ENCODE measurements around the gene ADGRG6. TPM values are rescaled to one million over a fixed set of nuclear protein-coding genes. Genes with fewer than 3 reads are reported as not detected.

The ADGRG6 gene
- total and polyA plus RNA-seq, 2 experiments from 2014 or later: 0.38 to 1.5 TPM

GRCh38 chr6:142332393-142333098 is 30.7 kb downstream of the ADGRG6 start:
- H3K4me1 ChIP-seq (ENCODE audit: insufficient read depth): no peaks in the 10 kb centered on the region
- no peaks in the 10 kb centered on the region for H3K27me3 ChIP-seq (replicated peaks; ENCODE audit: insufficient read depth)
- no peak overlapping the region for H3K4me3 ChIP-seq
- H3K36me3 ChIP-seq (ENCODE audit: low read depth): no peaks in the 10 kb centered on the region
- H3F3A ChIP-seq (ENCODE audit: insufficient read depth): no peaks in the 10 kb centered on the region
- no peaks in the 10 kb centered on the region for H3K9me2 ChIP-seq (ENCODE audit: insufficient read depth)
- no peak for TF ChIP-seq EZH2 (IDR thresholded peaks at IDR 0.05; ENCODE audit: insufficient read depth, poor library complexity, severe bottlenecking)
- no peak for TF ChIP-seq EZH2phosphoT487 (IDR thresholded peaks at IDR 0.05; ENCODE audit: insufficient read depth, low read depth)
- no peak for DNase-seq
- H4K20me1 ChIP-seq (ENCODE audit: insufficient read depth): no peaks in the 10 kb centered on the region
- WGBS, 2 experiments (ENCODE audit: low coverage in 1 of 2, low lambda C conversion rate in 2 of 2, missing lambda C conversion rate in 2 of 2): 83 to 89% methylated on average over 7 of the region's 7 CpGs
- no peaks in the 10 kb centered on the region for H3K9me3 ChIP-seq (ENCODE audit: low read depth)
- H3K79me2 ChIP-seq (ENCODE audit: insufficient read depth): no peaks in the 10 kb centered on the region
- no peak overlapping the region for H2AFZ ChIP-seq
- no peak overlapping the region for H3K4me2 ChIP-seq (ENCODE audit: unreplicated experiment)
- no peak overlapping the region for H3K27ac ChIP-seq
- H3K9ac ChIP-seq: no peak overlapping the region
- in situ Hi-C loops (cut with MboI): no loop called here

DNA sequence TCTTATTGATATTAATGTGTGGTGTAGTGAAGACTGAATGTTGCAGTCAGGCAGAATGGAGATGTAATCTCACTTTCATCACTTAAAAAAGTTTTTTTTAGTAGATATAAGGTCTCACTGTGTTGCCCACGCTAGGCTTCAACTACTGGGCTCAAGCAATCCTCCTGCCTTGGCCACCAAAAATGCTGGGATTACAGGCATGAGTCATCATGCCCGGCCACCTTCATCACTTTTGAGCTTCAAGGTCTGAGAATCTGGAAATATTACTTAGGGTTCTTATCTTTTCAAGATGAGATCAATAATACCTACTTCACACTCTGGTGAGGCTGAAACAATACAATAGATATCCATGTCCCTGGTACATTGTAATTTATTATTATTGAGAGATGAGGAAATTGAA is 31.6 kb downstream of the ADGRG6 start:
- no peak overlapping the region for H2AFZ ChIP-seq
- no peaks in the 10 kb centered on the region for H3K4me1 ChIP-seq (ENCODE audit: insufficient read depth)
- no peak overlapping the region for H3K4me2 ChIP-seq (ENCODE audit: unreplicated experiment)
- no peak overlapping the region for H3K9ac ChIP-seq
- no peaks in the 10 kb centered on the region for H3K79me2 ChIP-seq (ENCODE audit: insufficient read depth)
- no peaks in the 10 kb centered on the region for H3K27me3 ChIP-seq (replicated peaks; ENCODE audit: insufficient read depth)
- 90 to 92% methylated on average over 2 of the region's 2 CpGs for WGBS, 2 experiments (ENCODE audit: low coverage in 1 of 2, low lambda C conversion rate in 2 of 2, missing lambda C conversion rate in 2 of 2)
- H3K4me3 ChIP-seq: no peak overlapping the region
- in situ Hi-C loops (cut with MboI): no loop called here
- no peaks in the 10 kb centered on the region for H3K9me3 ChIP-seq (ENCODE audit: low read depth)
- no peaks in the 10 kb centered on the region for H3K36me3 ChIP-seq (ENCODE audit: low read depth)
- no peaks in the 10 kb centered on the region for H3F3A ChIP-seq (ENCODE audit: insufficient read depth)
- no peaks in the 10 kb centered on the region for H3K9me2 ChIP-seq (ENCODE audit: insufficient read depth)
- TF ChIP-seq EZH2 (IDR thresholded peaks at IDR 0.05; ENCODE audit: insufficient read depth, poor library complexity, severe bottlenecking): no peak
- TF ChIP-seq EZH2phosphoT487 (IDR thresholded peaks at IDR 0.05; ENCODE audit: insufficient read depth, low read depth): no peak
- DNase-seq: no peak
- no peak overlapping the region for H3K27ac ChIP-seq
- H4K20me1 ChIP-seq (ENCODE audit: insufficient read depth): no peaks in the 10 kb centered on the region

- TF ChIP-seq EZH2 (IDR thresholded peaks at IDR 0.05; ENCODE audit: insufficient read depth, poor library complexity, severe bottlenecking): no peak
- no peak overlapping the region for H3K4me2 ChIP-seq (ENCODE audit: unreplicated experiment)
- H3K4me3 ChIP-seq: no peak overlapping the region
- no peaks in the 10 kb centered on the region for H3K4me1 ChIP-seq (ENCODE audit: insufficient read depth)
- no peaks in the 10 kb centered on the region for H3K9me3 ChIP-seq (ENCODE audit: low read depth)
- no peak overlapping the region for H2AFZ ChIP-seq
- H3K9ac ChIP-seq: no peak overlapping the region
- DNase-seq: no peak
- H3K36me3 ChIP-seq (ENCODE audit: low read depth): no peaks in the 10 kb centered on the region
- no peaks in the 10 kb centered on the region for H3K27me3 ChIP-seq (replicated peaks; ENCODE audit: insufficient read depth)
- in situ Hi-C loops (cut with MboI): no loop called here
- no peaks in the 10 kb centered on the region for H3K79me2 ChIP-seq (ENCODE audit: insufficient read depth)
- no peaks in the 10 kb centered on the region for H3F3A ChIP-seq (ENCODE audit: insufficient read depth)
- WGBS, 2 experiments (ENCODE audit: low coverage in 1 of 2, low lambda C conversion rate in 2 of 2, missing lambda C conversion rate in 2 of 2): 75 to 78% methylated on average over 2 of the region's 2 CpGs
- no peaks in the 10 kb centered on the region for H3K9me2 ChIP-seq (ENCODE audit: insufficient read depth)
- H3K27ac ChIP-seq: no peak overlapping the region
- H4K20me1 ChIP-seq (ENCODE audit: insufficient read depth): no peaks in the 10 kb centered on the region
These were observed 32.5 kb downstream of the ADGRG6 start for GRCh38 chr6:142334294-142334693.

DNA sequence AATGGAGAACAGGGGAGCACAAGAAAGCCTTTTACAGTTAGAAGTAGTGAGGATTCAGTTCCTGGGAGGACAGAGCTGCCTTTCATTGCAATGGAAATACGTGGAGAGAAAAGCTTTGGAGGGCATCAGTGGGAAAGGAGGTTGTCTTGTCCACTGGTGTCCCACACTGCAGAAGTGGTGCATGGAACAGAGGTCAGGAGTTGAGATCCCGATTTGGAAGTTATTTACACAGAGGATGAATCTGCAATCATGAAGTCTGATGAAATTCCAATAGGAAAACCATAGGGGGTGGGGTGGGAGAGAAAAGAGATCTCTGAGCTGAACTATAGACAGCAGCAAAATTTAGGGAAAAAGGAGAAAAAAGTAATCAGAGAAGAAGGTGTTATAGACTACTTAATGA is 33.6 kb downstream of the ADGRG6 start:
- Histone ChIP-seq H3K9ac (no peak overlapping the region), H3K27me3 (replicated peaks; ENCODE audit: insufficient read depth) (no peaks in the 10 kb centered on the region), H3K4me2 (ENCODE audit: unreplicated experiment) (no peak overlapping the region), H2AFZ (no peak overlapping the region), H3K79me2 (ENCODE audit: insufficient read depth) (no peaks in the 10 kb centered on the region), H3F3A (ENCODE audit: insufficient read depth) (no peaks in the 10 kb centered on the region), H3K36me3 (ENCODE audit: low read depth) (no peaks in the 10 kb centered on the region), H4K20me1 (ENCODE audit: insufficient read depth) (no peaks in the 10 kb centered on the region), H3K9me2 (ENCODE audit: insufficient read depth) (no peaks in the 10 kb centered on the region), H3K27ac (no peak overlapping the region), H3K4me1 (ENCODE audit: insufficient read depth) (no peaks in the 10 kb centered on the region), H3K9me3 (ENCODE audit: low read depth) (no peaks in the 10 kb centered on the region), H3K4me3 (no peak overlapping the region)
- WGBS, 2 experiments (ENCODE audit: low coverage in 1 of 2, low lambda C conversion rate in 2 of 2, missing lambda C conversion rate in 2 of 2): 45 to 51% methylated on average over 2 of the region's 2 CpGs
- TF ChIP-seq EZH2 (IDR thresholded peaks at IDR 0.05; ENCODE audit: insufficient read depth, poor library complexity, severe bottlenecking): no peak
- in situ Hi-C loops (cut with MboI): no loop called here
- DNase-seq: no peak

GRCh38 chr6:142336183-142336582 is 34.4 kb downstream of the ADGRG6 start:
- in situ Hi-C loops (cut with MboI): no loop called here
- Histone ChIP-seq H3K4me1 (ENCODE audit: insufficient read depth) (no peaks in the 10 kb centered on the region), H3K27ac (no peak overlapping the region), H3K79me2 (ENCODE audit: insufficient read depth) (no peaks in the 10 kb centered on the region), H3K27me3 (replicated peaks; ENCODE audit: insufficient read depth) (no peaks in the 10 kb centered on the region), H4K20me1 (ENCODE audit: insufficient read depth) (no peaks in the 10 kb centered on the region), H2AFZ (no peak overlapping the region), H3K4me2 (ENCODE audit: unreplicated experiment) (no peak overlapping the region), H3F3A (ENCODE audit: insufficient read depth) (no peaks in the 10 kb centered on the region), H3K4me3 (no peak overlapping the region), H3K9me2 (ENCODE audit: insufficient read depth) (no peaks in the 10 kb centered on the region), H3K9ac (no peak overlapping the region), H3K36me3 (ENCODE audit: low read depth) (no peaks in the 10 kb centered on the region), H3K9me3 (ENCODE audit: low read depth) (no peaks in the 10 kb centered on the region)
- no peak for TF ChIP-seq EZH2 (IDR thresholded peaks at IDR 0.05; ENCODE audit: insufficient read depth, poor library complexity, severe bottlenecking)
- TF ChIP-seq EZH2phosphoT487 (IDR thresholded peaks at IDR 0.05; ENCODE audit: insufficient read depth, low read depth): no peak
- DNase-seq: no peak
